Neural cell (in vitro differentiated cells): Measurements from ENCODE around the gene WDSUB1. TPM values are rescaled to one million over a fixed set of nuclear protein-coding genes. Genes with fewer than 3 reads are reported as not detected.

ENCODE experiments used
- H2AFZ ChIP-seq: fragments of 200-600, 300-800 bp; sonication (generic), shearing (Covaris generic); 2 replicates; pipeline ENCODE4 v1.6.0; 2014; ENCODE audit warnings: low read depth, mild to moderate bottlenecking, antibody characterized with exemption, low read length, moderate library complexity
- H3F3A ChIP-seq: fragments of 200-600 bp; shearing (Covaris generic); 2 replicates; pipeline ENCODE4 v1.6.1; 2016; ENCODE audit warnings: mild to moderate bottlenecking, moderate library complexity, mixed read lengths, antibody characterized with exemption, low read length; ENCODE audit not compliant: insufficient read depth, poor library complexity, severe bottlenecking
- H3K27ac ChIP-seq: fragments of 200-600, 300-800 bp; sonication (generic), shearing (Covaris generic); 2 replicates; pipeline ENCODE4 v1.5.1; 2014; ENCODE audit warnings: mild to moderate bottlenecking, low read length, moderate library complexity
- H3K27me3 ChIP-seq: fragments of 300-800, 200-600 bp; sonication (generic), shearing (Covaris generic); 2 replicates; pipeline ENCODE4 v1.6.0; 2014; ENCODE audit warnings: mild to moderate bottlenecking, low read depth, low read length, moderate library complexity; ENCODE audit not compliant: insufficient read depth
- H3K36me3 ChIP-seq: fragments of 300-800, 200-600 bp; sonication (generic), shearing (Covaris generic); 2 replicates; pipeline ENCODE4 v1.5.1; 2014; ENCODE audit warnings: mild to moderate bottlenecking, antibody characterized with exemption, low read length, moderate library complexity; ENCODE audit not compliant: insufficient read depth
- H3K4me2 ChIP-seq: fragments of 300-800, 200-600 bp; sonication (generic), shearing (Covaris generic); 2 replicates; pipeline ENCODE4 v1.6.0; 2014; ENCODE audit warnings: mild to moderate bottlenecking, low read length
- H3K4me3 ChIP-seq: fragments of 300-800, 200-600 bp; sonication (generic), shearing (Covaris generic); 2 replicates; pipeline ENCODE4 v1.5.1; 2014; ENCODE audit warnings: mild to moderate bottlenecking, low read length, moderate library complexity
- H3K79me2 ChIP-seq: fragments of 200-600 bp; shearing (Covaris generic); replicated peaks from 2 replicates; pipeline ENCODE4 v1.6.0; 2014; ENCODE audit warnings: mild to moderate bottlenecking, low read length, moderate library complexity; ENCODE audit not compliant: insufficient read depth
- H3K9ac ChIP-seq: fragments of 300-800, 200-600 bp; sonication (generic), shearing (Covaris generic); 2 replicates; pipeline ENCODE4 v1.6.1; 2016; ENCODE audit warnings: mild to moderate bottlenecking, low read length, mixed read lengths
- H3K9me2 ChIP-seq: fragments of 200-600 bp; shearing (Covaris generic); 2 replicates; pipeline ENCODE4 v1.6.1; 2016; ENCODE audit warnings: mild to moderate bottlenecking, low read length, mixed read lengths; ENCODE audit not compliant: insufficient read depth
- H3K9me3 ChIP-seq: fragments of 200-600, 300-800 bp; sonication (generic), shearing (Covaris generic); 2 replicates; pipeline ENCODE4 v1.6.1; 2016; ENCODE audit warnings: mild to moderate bottlenecking, mixed run types, low read length, moderate library complexity, mixed read lengths
- H4K20me1 ChIP-seq: fragments of 200-600 bp; shearing (Covaris generic); 2 replicates; pipeline ENCODE4 v1.6.1; 2016; ENCODE audit warnings: mild to moderate bottlenecking, mixed run types; ENCODE audit not compliant: insufficient read depth
- CTCF ChIP-seq: fragments of 450-650 bp; IDR thresholded peaks from 2 replicates; pipeline ENCODE4 v1.5.1; 2014; ENCODE audit warnings: antibody characterized with exemption, mild to moderate bottlenecking, moderate library complexity; ENCODE audit not compliant: poor library complexity, severe bottlenecking
- EP300 ChIP-seq: fragments of 450-650 bp; conservative IDR thresholded peaks from 2 replicates; pipeline ENCODE4 v1.6.1; 2014; ENCODE audit warnings: antibody characterized with exemption, mild to moderate bottlenecking, moderate library complexity; ENCODE audit not compliant: poor library complexity, severe bottlenecking
- EZH2 ChIP-seq: fragments of 200-600, 300-800 bp; shearing (Covaris generic), sonication (generic); IDR thresholded peaks from 2 replicates; pipeline ENCODE4 v1.6.1; 2014; ENCODE audit warnings: antibody characterized with exemption, low read length, borderline replicate concordance, mild to moderate bottlenecking; ENCODE audit not compliant: insufficient read depth, poor library complexity, severe bottlenecking
- MXI1 ChIP-seq: fragments of 450-650 bp; conservative IDR thresholded peaks from 2 replicates; pipeline ENCODE4 v1.6.1; 2014; ENCODE audit warnings: antibody characterized with exemption, mild to moderate bottlenecking; ENCODE audit not compliant: poor library complexity, severe bottlenecking
- POLR2AphosphoS5 ChIP-seq: IDR thresholded peaks from 2 replicates; pipeline ENCODE4 v1.6.1; 2012
- RAD21 ChIP-seq: fragments of 450-650 bp; conservative IDR thresholded peaks from 2 replicates; pipeline ENCODE4 v1.6.1; 2014; ENCODE audit warnings: antibody characterized with exemption, mild to moderate bottlenecking, moderate library complexity
- REST ChIP-seq: IDR thresholded peaks from 2 replicates; pipeline ENCODE4 v1.6.1; 2012; ENCODE audit warnings: borderline replicate concordance
- SMC3 ChIP-seq: fragments of 450-650 bp; conservative IDR thresholded peaks from 2 replicates; pipeline ENCODE4 v1.6.1; 2014; ENCODE audit warnings: antibody characterized with exemption, mild to moderate bottlenecking, moderate library complexity; ENCODE audit not compliant: poor library complexity
- TAF1 ChIP-seq: IDR thresholded peaks from 2 replicates; pipeline ENCODE4 v1.6.1; 2012; ENCODE audit warnings: low read depth
- polyA plus RNA-seq: library from polyadenylated mRNA; depleted of rRNA; stranded (reverse); fragments of >200 nt; gene quantifications from 2 replicates; pipeline ENCODE4 v1.2.3, GENCODE V29; 2014

Gene WDSUB1
- polyA plus RNA-seq, 1 donor from 2014 or later = 11.1 TPM

- Histone ChIP-seq H3F3A (no peaks in the 10 kb centered on the region), H3K79me2 (no peaks in the 10 kb centered on the region), H4K20me1 (no peaks in the 10 kb centered on the region), H3K9ac (no peak overlapping the region), H3K27me3 (no peaks in the 10 kb centered on the region), H3K4me3 (no peak overlapping the region), H2AFZ (no peak overlapping the region), H3K27ac (no peak overlapping the region), H3K9me3 (no peaks in the 10 kb centered on the region), H3K36me3 (no peaks in the 10 kb centered on the region), H3K9me2 (no peaks in the 10 kb centered on the region), H3K4me2 (no peak overlapping the region)
- TF ChIP-seq TAF1 (no peak), EZH2 (no peak), POLR2AphosphoS5 (no peak), EP300 (no peak), MXI1 (no peak), CTCF (no peak), REST (no peak), SMC3 (no peak), RAD21 (no peak)
These were observed 76.9 kb downstream of the WDSUB1 start for GRCh38 chr2:159209341-159210306.

GRCh38 chr2:159208438-159208837, 78.1 kb downstream of the WDSUB1 start:
- H3K9me2 ChIP-seq = no peaks in the 10 kb centered on the region
- TF ChIP-seq EP300 = no peak
- no peak for TF ChIP-seq RAD21
- no peak for TF ChIP-seq TAF1
- TF ChIP-seq EZH2 = no peak
- TF ChIP-seq MXI1 = no peak
- TF ChIP-seq POLR2AphosphoS5 = no peak
- no peak for TF ChIP-seq SMC3
- TF ChIP-seq REST = no peak
- no peak for TF ChIP-seq CTCF
- no peak overlapping the region for H3K4me2 ChIP-seq
- H2AFZ ChIP-seq = no peak overlapping the region
- no peak overlapping the region for H3K4me3 ChIP-seq
- no peak overlapping the region for H3K27ac ChIP-seq
- no peak overlapping the region for H3K9ac ChIP-seq
- no peaks in the 10 kb centered on the region for H3K9me3 ChIP-seq
- H3K79me2 ChIP-seq = no peaks in the 10 kb centered on the region
- no peaks in the 10 kb centered on the region for H4K20me1 ChIP-seq
- no peaks in the 10 kb centered on the region for H3F3A ChIP-seq
- H3K36me3 ChIP-seq = no peaks in the 10 kb centered on the region
- no peaks in the 10 kb centered on the region for H3K27me3 ChIP-seq
